ENCODE results near the gene UNC119B.
A peak's percentile ranks its signal among the peaks of the same experiment; 100 is the strongest.
"Not testable (repeated sequence)": the region's sequence is repeated elsewhere in the genome, so short reads cannot be mapped to it uniquely, and the experiment has no call there.

The UNC119B gene

GRCh38 chr12:120710031-120710804, at the start of gene UNC119B:
TSS of gene UNC119B (plus strand) at chr12:120710458. CDS start at chr12:120710475, 17 bp downstream.
- DNase-seq, result no peak

- no peak for DNase-seq
Measured at GRCh38 chr12:120661432-120661831, 48.8 kb upstream of the UNC119B start.

DNA sequence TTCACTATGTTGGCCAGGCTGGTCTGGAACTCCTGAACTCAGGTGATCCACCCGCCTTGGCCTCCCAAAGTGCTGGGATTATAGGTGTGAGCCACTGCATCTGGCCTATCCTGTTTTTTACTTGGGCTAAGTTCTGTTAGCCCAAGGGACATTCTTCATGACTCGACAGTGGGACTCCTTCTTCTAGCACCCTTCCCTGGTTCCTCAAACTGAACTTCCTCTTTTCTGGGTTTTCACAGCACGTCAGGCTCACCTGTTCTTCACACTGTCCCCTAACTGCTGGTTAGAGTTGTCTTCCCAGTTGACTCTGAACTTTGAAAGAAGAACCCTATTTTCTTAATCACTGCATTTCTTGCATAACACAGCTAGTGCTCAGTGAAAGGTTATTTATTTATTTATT, 47.4 kb upstream of the UNC119B start:
- no peak for DNase-seq

- DNase-seq, result no peak
Measured at GRCh38 chr12:120663741-120664140, 46.5 kb upstream of the UNC119B start.

DNA sequence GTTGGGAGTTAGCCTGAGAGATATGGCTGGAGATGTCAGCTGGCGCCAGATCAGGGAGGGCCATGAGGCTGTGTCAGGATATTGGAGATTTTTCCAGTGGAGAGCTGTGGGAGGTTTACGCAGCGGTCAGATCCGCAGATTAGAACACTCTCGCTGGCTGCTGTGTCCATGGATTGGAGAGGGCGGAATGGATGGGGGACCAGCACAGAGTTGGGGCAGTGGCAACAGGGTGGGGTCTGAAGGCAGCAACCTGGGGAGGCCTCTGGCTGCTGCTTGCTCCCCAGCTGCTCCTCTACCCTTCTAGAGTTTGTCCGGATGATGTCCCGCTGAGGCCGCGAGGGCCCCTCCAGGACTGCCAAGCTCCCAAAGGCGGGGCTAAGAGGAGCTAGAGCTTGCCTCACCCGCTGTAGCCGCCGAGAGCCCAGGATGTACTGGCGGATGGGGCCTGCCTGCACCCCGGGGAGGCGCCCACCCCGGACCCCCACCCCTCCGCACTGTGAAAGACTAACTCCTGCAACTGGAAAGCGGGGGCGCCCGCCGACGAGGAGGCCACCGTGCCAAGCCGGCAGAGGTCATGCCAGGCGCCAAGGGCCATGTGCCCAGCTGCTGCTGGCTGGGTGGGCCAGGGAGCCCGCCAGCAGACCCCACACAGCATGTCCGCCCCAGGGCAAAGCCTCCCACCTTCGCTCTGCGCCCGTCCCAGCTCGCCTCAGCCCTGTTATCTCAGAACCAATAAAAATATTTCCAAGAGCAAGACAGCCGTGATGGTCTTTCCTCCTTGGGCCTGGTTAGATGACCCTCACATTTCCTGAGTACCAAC, 43.5 kb upstream of the UNC119B start:
- DNase-seq, result no peak

DNA sequence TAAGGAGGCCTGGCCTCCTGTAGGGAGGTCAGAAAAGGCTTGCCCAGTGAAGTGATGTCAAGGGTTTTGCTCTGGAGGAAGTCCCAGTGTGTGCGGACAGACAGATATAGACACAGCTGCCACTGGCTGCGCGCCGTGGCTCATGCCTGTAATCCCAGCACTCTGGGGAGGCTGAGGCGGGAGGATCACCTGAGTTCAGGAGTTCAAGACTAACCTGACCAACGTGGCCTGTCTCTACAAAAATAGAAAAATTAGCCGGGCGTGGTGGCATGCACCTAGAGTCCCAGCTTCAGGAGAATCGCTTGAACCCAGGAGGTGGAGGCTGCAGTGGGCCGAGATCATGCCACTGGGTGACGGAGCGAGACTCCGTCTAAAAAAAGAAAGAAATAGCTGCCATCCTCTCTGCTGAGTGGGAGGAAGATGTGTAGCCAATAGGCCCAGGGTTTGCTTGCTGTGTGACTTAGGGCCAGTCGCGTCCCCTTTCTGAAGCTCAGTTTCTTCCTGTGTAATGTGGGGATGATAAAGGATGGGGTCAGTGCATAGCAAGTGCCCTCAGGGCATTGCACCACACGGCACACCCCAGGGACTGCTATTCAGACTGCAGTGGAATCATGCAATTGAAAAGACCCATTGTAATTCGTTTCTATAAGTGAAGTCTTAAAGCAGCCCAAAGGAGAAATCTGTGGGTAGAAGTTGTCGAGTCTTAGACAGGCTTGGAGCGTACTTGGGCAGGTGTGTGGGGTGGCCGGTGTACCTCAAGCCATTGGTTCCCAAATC, 42.0 kb upstream of the UNC119B start:
- DNase-seq, result no peak

GRCh38 chr12:120668868-120669840, 41.1 kb upstream of the UNC119B start:
- no peak for DNase-seq

DNA sequence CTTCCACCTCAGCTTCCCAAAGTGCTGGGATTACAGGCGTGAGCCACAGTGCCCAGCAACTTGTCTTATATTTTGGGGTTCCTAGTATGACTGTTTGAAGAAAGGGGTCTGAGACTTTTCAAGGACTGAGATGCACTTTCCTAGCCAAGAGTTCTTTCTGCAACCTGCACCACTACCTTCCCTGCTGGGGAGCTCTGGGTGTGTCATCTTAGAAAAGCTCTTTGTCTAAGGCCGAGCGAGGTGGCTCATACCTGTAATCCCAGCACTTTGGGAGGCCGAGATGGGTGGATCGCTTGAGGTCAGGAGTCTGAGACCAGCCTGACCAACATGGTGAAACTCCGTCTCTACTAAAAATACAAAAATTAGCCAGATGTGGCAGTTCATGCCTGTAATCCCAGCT, 40.0 kb upstream of the UNC119B start:
- not testable (repeated sequence) for DNase-seq

- DNase-seq, result no peak
Measured at GRCh38 chr12:120670667-120671066, 39.6 kb upstream of the UNC119B start.

DNA sequence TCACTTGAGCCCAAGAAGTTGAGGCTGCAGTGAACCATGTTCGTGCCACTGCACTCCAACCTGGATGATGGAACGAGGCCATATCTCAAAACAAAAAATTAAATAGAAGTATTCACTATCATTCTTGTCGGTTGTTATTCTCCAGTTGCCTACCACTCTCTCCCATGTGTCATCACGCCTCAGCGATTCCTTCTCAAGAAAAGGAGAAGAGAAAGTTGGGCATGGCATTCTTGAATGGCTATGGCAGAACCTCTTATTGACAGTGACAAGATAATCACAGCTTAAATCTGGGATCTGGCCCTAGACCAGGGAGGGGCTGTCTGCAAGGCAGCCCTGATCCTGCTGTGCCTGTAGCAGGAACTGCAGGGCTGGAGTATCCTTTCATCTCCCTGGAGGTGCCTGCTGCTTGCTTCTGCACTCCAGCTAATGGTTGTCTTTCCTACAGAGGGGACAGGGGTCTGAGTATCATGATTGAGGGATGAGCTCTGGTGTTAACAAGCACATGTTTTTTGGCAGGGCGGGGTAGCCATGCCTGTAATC, 36.1 kb upstream of the UNC119B start:
- DNase-seq, result no peak

GRCh38 chr12:120677765-120678473, 32.3 kb upstream of the UNC119B start:
- peak; percentile 23 for DNase-seq

GRCh38 chr12:120678572-120678971, 31.7 kb upstream of the UNC119B start:
- DNase-seq, result no peak

DNA sequence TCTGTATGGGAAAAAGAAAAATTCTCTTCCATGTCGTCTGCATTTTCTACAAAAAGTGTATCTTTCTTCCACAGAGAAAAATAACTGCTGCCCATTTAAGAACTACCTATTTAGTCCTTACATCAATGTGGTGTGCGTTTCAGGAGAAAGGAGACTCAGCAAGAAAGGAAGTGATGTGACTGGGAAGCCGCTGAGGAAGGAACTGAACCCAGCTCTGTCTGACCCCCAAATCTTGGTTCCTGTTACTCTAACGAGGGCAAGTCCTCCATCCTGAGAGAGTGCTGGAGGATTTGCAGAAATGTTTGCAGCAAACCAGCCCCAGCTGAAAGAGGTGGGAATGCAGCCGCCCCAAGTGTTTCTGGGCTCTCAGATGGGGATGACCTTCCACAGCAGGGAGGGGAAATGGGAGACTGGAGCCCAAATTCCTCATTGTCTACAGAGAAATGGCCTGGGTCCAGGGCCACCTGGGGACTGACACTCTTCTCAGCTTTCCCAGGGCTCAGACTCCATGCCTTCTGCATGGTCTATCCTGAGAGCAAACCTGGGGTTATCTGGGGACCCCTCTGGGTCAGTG, 30.0 kb upstream of the UNC119B start:
- no peak for DNase-seq

GRCh38 chr12:120684523-120684932, 25.7 kb upstream of the UNC119B start:
- peak; percentile 78 for DNase-seq

- DNase-seq, result no peak
Measured at GRCh38 chr12:120685522-120685921, 24.7 kb upstream of the UNC119B start.

GRCh38 chr12:120686151-120686689, 24.0 kb upstream of the UNC119B start:
- peak; percentile 77 for DNase-seq

DNA sequence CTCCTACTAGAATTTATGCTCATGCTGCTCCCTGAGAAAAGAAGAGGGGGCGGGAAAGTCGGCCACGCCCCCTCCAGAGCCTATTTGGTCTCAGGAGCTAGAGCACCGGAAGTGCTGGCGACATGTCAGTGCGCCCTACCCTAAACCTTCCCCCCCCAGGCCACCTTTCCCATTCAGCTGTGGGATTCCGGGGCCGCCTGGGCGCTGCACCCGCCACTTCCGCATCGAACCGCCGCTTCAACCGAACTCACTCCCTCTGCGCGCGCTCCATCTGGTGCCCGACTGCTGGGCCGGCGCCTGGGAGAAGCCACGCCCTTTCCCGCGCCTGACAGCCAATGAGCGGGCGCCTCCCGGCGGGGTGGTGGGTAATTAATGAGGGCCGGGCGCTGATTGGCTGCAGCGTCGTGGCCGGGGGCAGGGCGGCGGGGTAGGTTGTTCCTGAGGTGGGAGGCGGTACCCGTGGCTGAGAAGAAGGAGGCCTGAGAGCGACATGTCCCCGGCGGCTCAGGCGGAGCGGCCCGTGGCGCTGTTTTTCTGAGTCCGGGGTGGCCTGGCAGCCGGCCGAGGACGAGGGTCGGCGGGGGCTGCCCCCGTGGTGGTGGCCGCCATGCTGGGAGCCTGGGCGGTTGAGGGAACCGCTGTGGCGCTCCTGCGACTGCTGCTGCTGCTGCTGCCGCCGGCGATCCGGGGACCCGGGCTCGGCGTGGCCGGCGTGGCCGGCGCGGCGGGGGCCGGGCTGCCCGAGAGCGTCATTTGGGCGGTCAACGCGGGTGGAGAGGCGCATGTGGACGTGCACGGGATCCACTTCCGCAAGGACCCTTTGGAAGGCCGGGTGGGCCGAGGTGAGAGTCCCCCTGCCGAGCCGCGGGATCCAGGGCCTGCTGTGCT, 23.3 kb upstream of the UNC119B start, which contains the start of gene MLEC:
Gene MLEC, plus strand, starts transcription at position 460 of the 888 bp plus-strand sequence. Its CDS starts 148 bp downstream, at position 608.
- peak; percentile 92 for DNase-seq

- no peak for DNase-seq
Measured at GRCh38 chr12:120687578-120688289, 22.5 kb upstream of the UNC119B start.
